ENCODE measurements around the gene OBSCN. TPM values are rescaled to one million over a fixed set of nuclear protein-coding genes. Genes with fewer than 3 reads are reported as not detected.
A peak's percentile ranks its signal among the peaks of the same experiment; 100 is the strongest.

The OBSCN gene
- total RNA-seq, 1 experiment from 2014 or later, result 33.3 TPM

DNA sequence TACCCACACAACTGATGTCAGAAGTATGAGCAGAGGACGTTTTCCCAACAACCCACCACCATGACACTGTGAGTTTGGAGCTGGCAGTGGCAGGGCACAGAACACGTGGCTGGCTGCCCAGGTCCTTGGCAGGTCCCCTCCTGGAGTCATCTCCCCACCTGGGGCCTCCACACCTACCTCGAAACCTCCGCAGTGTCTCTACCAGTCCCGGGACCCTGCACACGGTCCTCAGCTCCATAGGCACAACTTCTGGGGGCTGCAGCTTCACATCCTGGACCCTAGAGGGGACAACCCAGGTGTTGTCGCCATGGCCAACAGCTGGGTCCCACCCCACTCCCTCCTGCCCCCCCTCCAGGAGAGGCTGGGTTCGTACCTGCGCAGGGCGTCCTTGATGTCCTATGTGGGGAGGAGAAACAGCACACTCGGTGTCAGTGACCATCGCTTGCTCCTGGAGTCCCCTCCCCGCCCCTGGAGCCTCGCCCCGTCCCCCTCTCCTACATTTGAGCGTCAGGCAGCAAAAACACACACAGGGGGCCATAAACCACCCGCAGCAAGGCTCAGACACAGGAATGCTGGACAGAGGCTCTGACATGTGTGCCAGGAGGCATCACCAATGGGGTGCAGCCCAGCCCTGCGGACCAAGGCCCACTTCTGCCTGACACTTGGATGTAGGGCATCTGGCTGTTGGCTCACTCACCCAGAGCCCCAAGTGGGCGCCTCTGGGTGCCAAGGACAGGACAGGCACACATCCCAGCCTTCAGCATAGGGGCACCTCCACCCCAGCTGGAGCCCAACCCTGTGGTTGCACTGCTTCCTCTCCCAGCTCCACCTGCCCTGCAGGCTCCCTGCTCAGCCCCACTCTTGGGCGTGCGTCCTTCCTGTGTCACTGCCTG lies 189.2 kb downstream of the OBSCN start:
- peak; percentile 17 for DNase-seq
- Mint-ChIP-seq H3K9me3 (no peaks in the 10 kb centered on the region), H3K4me1 (no peaks in the 10 kb centered on the region), H3K36me3 (ENCODE audit: insufficient read depth in 1 of 3, low read depth in 3 of 3) (peaks cover 29 to 69% (median 63%) of the 10 kb centered on the region in 3 experiments), H3K4me3 (peak overlapping the region in 1 of 2 experiments; percentile 18; a peak in 1 of 5 replicates), H3K27me3 (ENCODE audit: low read depth) (no peaks in the 10 kb centered on the region; the same call in 1 of the 2 replicates), H3K27ac (no peak overlapping the region)
- no peak overlapping the region for H2AK5ac ChIP-seq (ENCODE audit: insufficient read length, low read length)
- no peak overlapping the region for H4K91ac ChIP-seq (ENCODE audit: insufficient read length, low read depth, low read length)
- H3K23ac ChIP-seq (ENCODE audit: insufficient read length, low read depth, low read length), result no peak overlapping the region
- H2BK15ac ChIP-seq (ENCODE audit: low read depth, low read length), result no peak overlapping the region
- no peak overlapping the region for H2BK12ac ChIP-seq (ENCODE audit: insufficient read length, low read depth, low read length)
- no peaks in the 10 kb centered on the region for H3K23me2 ChIP-seq (ENCODE audit: insufficient read length, low read depth, low read length, poor library complexity, severe bottlenecking)
- H4K20me1 ChIP-seq (ENCODE audit: control insufficient read depth, insufficient read depth, insufficient read length), result no peaks in the 10 kb centered on the region
- no peak overlapping the region for H3T11ph ChIP-seq (ENCODE audit: low read length)
- no peak overlapping the region for H3K4me2 ChIP-seq (ENCODE audit: insufficient read depth, insufficient read length, low read length)
- no peak overlapping the region for H3K18ac ChIP-seq (ENCODE audit: insufficient read length, low read depth, low read length)
- no peaks in the 10 kb centered on the region for H3K79me2 ChIP-seq (ENCODE audit: insufficient read depth, low read length)
- no peak overlapping the region for H3K4ac ChIP-seq (ENCODE audit: low read depth, low read length)
- H3K9ac ChIP-seq (ENCODE audit: extremely low read depth, insufficient read length, low read length), result no peak overlapping the region
- H3K4me1 ChIP-seq (ENCODE audit: insufficient read depth, low read length), result no peaks in the 10 kb centered on the region
- H3K14ac ChIP-seq (ENCODE audit: insufficient read depth, low read length), result no peak overlapping the region
- no peak overlapping the region for H2BK120ac ChIP-seq (ENCODE audit: low read depth, low read length, poor library complexity, severe bottlenecking)
- no peaks in the 10 kb centered on the region for H3K9me3 ChIP-seq (ENCODE audit: control insufficient read depth, low read depth, low read length)
- no peak overlapping the region for H3K56ac ChIP-seq (ENCODE audit: insufficient read length, low read depth, low read length)
- no peak overlapping the region for H4K8ac ChIP-seq (replicated peaks; ENCODE audit: insufficient read length, low read depth, low read length)
- no peak overlapping the region for H2AFZ ChIP-seq (ENCODE audit: low read length)
- H2BK5ac ChIP-seq (ENCODE audit: insufficient read length, low read length), result no peak overlapping the region
- H4K5ac ChIP-seq (ENCODE audit: insufficient read length, low read depth, low read length), result no peak overlapping the region
- TF ChIP-seq, protein P1, sequence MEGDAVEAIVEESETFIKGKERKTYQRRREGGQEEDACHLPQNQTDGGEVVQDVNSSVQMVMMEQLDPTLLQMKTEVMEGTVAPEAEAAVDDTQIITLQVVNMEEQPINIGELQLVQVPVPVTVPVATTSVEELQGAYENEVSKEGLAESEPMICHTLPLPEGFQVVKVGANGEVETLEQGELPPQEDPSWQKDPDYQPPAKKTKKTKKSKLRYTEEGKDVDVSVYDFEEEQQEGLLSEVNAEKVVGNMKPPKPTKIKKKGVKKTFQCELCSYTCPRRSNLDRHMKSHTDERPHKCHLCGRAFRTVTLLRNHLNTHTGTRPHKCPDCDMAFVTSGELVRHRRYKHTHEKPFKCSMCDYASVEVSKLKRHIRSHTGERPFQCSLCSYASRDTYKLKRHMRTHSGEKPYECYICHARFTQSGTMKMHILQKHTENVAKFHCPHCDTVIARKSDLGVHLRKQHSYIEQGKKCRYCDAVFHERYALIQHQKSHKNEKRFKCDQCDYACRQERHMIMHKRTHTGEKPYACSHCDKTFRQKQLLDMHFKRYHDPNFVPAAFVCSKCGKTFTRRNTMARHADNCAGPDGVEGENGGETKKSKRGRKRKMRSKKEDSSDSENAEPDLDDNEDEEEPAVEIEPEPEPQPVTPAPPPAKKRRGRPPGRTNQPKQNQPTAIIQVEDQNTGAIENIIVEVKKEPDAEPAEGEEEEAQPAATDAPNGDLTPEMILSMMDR (conservative IDR thresholded peaks at IDR 0.05), result no peak
- no peak overlapping the region for H3K27ac ChIP-seq (ENCODE audit: insufficient read length, low read depth, low read length)
- H3K27me3 ChIP-seq (ENCODE audit: insufficient read depth, low read length), result no peaks in the 10 kb centered on the region
- WGBS (ENCODE audit: extremely low coverage, insufficient read length, low lambda C conversion rate), result no CpG with 5 or more reads among the region's 21 CpGs
- H2BK20ac ChIP-seq (ENCODE audit: low read depth, low read length, poor library complexity, severe bottlenecking), result no peak overlapping the region
- H3K79me1 ChIP-seq (ENCODE audit: insufficient read depth, low read depth, low read length, poor library complexity, severe bottlenecking), result no peaks in the 10 kb centered on the region

Data from H9 (cell line).